ENCODE results near the gene VWA2.

DNA sequence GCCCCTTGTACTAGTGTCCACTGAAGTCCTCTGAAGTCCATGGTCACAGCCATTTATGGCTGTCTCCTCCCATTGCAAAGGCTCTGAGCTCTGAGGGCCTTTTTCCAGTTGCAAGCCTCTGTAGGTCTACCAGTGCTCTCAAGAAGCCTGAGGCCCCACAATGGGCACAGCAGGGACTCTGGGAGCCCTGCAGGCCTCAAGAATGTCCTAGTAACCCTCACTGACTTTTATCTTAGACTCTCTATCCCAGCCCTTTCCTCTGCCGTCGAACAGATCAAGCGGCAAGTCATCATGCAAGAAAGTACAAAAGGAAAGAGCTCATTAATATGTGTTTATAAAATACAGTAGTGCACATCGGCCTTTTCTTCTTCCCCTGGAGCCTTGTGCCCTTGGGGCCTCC lies 23.4 kb downstream of the VWA2 start:
- TF ChIP-seq, protein P1, sequence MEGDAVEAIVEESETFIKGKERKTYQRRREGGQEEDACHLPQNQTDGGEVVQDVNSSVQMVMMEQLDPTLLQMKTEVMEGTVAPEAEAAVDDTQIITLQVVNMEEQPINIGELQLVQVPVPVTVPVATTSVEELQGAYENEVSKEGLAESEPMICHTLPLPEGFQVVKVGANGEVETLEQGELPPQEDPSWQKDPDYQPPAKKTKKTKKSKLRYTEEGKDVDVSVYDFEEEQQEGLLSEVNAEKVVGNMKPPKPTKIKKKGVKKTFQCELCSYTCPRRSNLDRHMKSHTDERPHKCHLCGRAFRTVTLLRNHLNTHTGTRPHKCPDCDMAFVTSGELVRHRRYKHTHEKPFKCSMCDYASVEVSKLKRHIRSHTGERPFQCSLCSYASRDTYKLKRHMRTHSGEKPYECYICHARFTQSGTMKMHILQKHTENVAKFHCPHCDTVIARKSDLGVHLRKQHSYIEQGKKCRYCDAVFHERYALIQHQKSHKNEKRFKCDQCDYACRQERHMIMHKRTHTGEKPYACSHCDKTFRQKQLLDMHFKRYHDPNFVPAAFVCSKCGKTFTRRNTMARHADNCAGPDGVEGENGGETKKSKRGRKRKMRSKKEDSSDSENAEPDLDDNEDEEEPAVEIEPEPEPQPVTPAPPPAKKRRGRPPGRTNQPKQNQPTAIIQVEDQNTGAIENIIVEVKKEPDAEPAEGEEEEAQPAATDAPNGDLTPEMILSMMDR (IDR thresholded peaks at IDR 0.05 in 2 of 3, conservative IDR thresholded peaks at IDR 0.05 in 1 of 3; ENCODE audit: borderline replicate concordance in 1 of 3, insufficient read depth in 1 of 3, low read depth in 2 of 3, low read length in 2 of 3) = no peak
- TF ChIP-seq TCF7L2 (IDR thresholded peaks at IDR 0.05; ENCODE audit: borderline replicate concordance, extremely low read depth, insufficient read depth, insufficient read length) (no peak), ELF1 (IDR thresholded peaks at IDR 0.05; ENCODE audit: borderline replicate concordance, low read depth) (no peak), SRF (IDR thresholded peaks at IDR 0.05; ENCODE audit: low read depth) (no peak), ZBTB33 (IDR thresholded peaks at IDR 0.05; ENCODE audit: extremely low read depth, insufficient replicate concordance, low read length) (no peak), CEBPB (IDR thresholded peaks at IDR 0.05; ENCODE audit: low read depth) (no peak), POLR2A (IDR thresholded peaks at IDR 0.05; ENCODE audit: borderline replicate concordance, extremely low read depth, insufficient read depth, insufficient read length) (no peak), JUND (IDR thresholded peaks at IDR 0.05) (no peak)

Data from HCT116 (cell line).